Liver (tissue), 9 donors: ENCODE measurements around the gene UBE3A. TPM values are rescaled to one million over a fixed set of nuclear protein-coding genes. Genes with fewer than 3 reads are reported as not detected.
A peak's percentile ranks its signal among the peaks of the same experiment; 100 is the strongest.

Experiments
- DNase-seq: peaks from one replicate; pipeline ENCODE4 v3.0.0-alpha.2; 2017; ENCODE audit warnings: low spot score
- H3K27ac ChIP-seq, 2 donors: one replicate each; pipeline ENCODE4 v1.7.0; 2013; ENCODE audit warnings: inconsistent platforms in 2 of 2, low read length in 2 of 2, control low read depth in 1 of 2, low read depth in 1 of 2, mild to moderate bottlenecking in 1 of 2
- H3K27me3 ChIP-seq, 4 donors: one replicate each; pipeline versions ENCODE4 v1.6.1 to v1.7.0; 2013; ENCODE audit warnings: low read length in 3 of 4, inconsistent platforms in 1 of 4, mild to moderate bottlenecking in 1 of 4, moderate library complexity in 1 of 4; ENCODE audit not compliant: control insufficient read depth in 4 of 4, insufficient read depth in 4 of 4
- H3K36me3 ChIP-seq, 4 donors: one replicate each; pipeline versions ENCODE4 v1.6.1 to v1.7.0; 2013; ENCODE audit warnings: low read length in 3 of 4, mild to moderate bottlenecking in 3 of 4, low read depth in 1 of 4, moderate library complexity in 1 of 4; ENCODE audit not compliant: control insufficient read depth in 4 of 4, insufficient read depth in 3 of 4
- H3K4me1 ChIP-seq, 4 donors: one replicate each; pipeline versions ENCODE4 v1.6.1 to v1.7.0; 2013; ENCODE audit warnings: low read length in 3 of 4, mild to moderate bottlenecking in 3 of 4, moderate library complexity in 1 of 4; ENCODE audit not compliant: control insufficient read depth in 4 of 4, insufficient read depth in 4 of 4
- H3K4me3 ChIP-seq, 3 donors: one replicate each; pipeline versions ENCODE4 v1.6.1 to v1.7.0; 2013; ENCODE audit warnings: low read length in 3 of 3, control low read depth in 1 of 3, low read depth in 1 of 3, mild to moderate bottlenecking in 1 of 3
- H3K9ac ChIP-seq, 2 donors: one replicate each; pipeline ENCODE4 v1.7.0; 2013; ENCODE audit warnings: low read length in 2 of 2, mild to moderate bottlenecking in 2 of 2, moderate library complexity in 2 of 2, control low read depth in 1 of 2, low read depth in 1 of 2
- H3K9me3 ChIP-seq, 4 donors: one replicate each; pipeline versions ENCODE4 v1.6.1 to v1.7.0; 2013; ENCODE audit warnings: low read length in 3 of 4; ENCODE audit not compliant: control insufficient read depth in 4 of 4
- ATF3 ChIP-seq: IDR thresholded peaks from 2 replicates; pipeline ENCODE4 v1.6.1; 2016; ENCODE audit warnings: antibody characterized with exemption
- CTCF ChIP-seq: fragments of 150-350 bp; IDR thresholded peaks from 2 replicates; pipeline ENCODE4 v1.5.1; 2017; ENCODE audit warnings: improper control_type of control experiment, low read depth, low read length; ENCODE audit not compliant: missing input control
- EGR1 ChIP-seq, 2 donors: IDR thresholded peaks; 2 replicates each; pipeline ENCODE4 v1.6.1; 2016 to 2018; ENCODE audit warnings: antibody characterized with exemption in 2 of 2, low read depth in 2 of 2
- FOXA1 ChIP-seq: IDR thresholded peaks from 2 replicates; pipeline ENCODE4 v1.6.1; 2016; ENCODE audit warnings: antibody characterized with exemption
- FOXA2 ChIP-seq: IDR thresholded peaks from 2 replicates; pipeline ENCODE4 v1.6.1; 2016; ENCODE audit warnings: antibody characterized with exemption
- GABPA ChIP-seq, 2 donors: IDR thresholded peaks in 1 of 2; conservative IDR thresholded peaks in 1 of 2; 2 replicates each; pipeline ENCODE4 v1.6.1; 2016; ENCODE audit warnings: antibody characterized with exemption in 2 of 2, mild to moderate bottlenecking in 1 of 2, moderate library complexity in 1 of 2
- HNF4A ChIP-seq, 2 donors: conservative IDR thresholded peaks; 2 replicates each; pipeline ENCODE4 v1.6.1; 2016; ENCODE audit warnings: antibody characterized with exemption in 2 of 2, mild to moderate bottlenecking in 2 of 2
- HNF4G ChIP-seq: IDR thresholded peaks from 2 replicates; pipeline ENCODE4 v1.6.1; 2016; ENCODE audit warnings: antibody characterized with exemption
- JUND ChIP-seq, 2 donors: IDR thresholded peaks; 2 replicates each; pipeline ENCODE4 v1.6.1; 2016; ENCODE audit warnings: antibody characterized with exemption in 2 of 2
- MAX ChIP-seq: IDR thresholded peaks from 2 replicates; pipeline ENCODE4 v1.6.1; 2016; ENCODE audit warnings: antibody characterized with exemption
- NR2F2 ChIP-seq: IDR thresholded peaks from 2 replicates; pipeline ENCODE4 v1.6.1; 2016; ENCODE audit warnings: antibody characterized with exemption
- RAD21 ChIP-seq, 2 donors: IDR thresholded peaks; 2 replicates each; pipeline ENCODE4 v1.6.1; 2016; ENCODE audit warnings: antibody characterized with exemption in 2 of 2, mild to moderate bottlenecking in 2 of 2
- REST ChIP-seq: IDR thresholded peaks from 2 replicates; pipeline ENCODE4 v1.6.1; 2016; ENCODE audit warnings: antibody characterized with exemption, mild to moderate bottlenecking
- RXRA ChIP-seq, 2 donors: IDR thresholded peaks; 2 replicates each; pipeline ENCODE4 v1.6.1; 2017 to 2018; ENCODE audit warnings: antibody characterized with exemption in 2 of 2, mild to moderate bottlenecking in 1 of 2
- SP1 ChIP-seq: IDR thresholded peaks from 2 replicates; pipeline ENCODE4 v1.6.1; 2018; ENCODE audit warnings: antibody characterized with exemption, mild to moderate bottlenecking
- TAF1 ChIP-seq: conservative IDR thresholded peaks from 2 replicates; pipeline ENCODE4 v1.6.1; 2016; ENCODE audit warnings: antibody characterized with exemption, mild to moderate bottlenecking
- YY1 ChIP-seq: IDR thresholded peaks from 2 replicates; pipeline ENCODE4 v1.6.1; 2016; ENCODE audit warnings: antibody characterized with exemption, mild to moderate bottlenecking
- ZBTB33 ChIP-seq: IDR thresholded peaks from 2 replicates; pipeline ENCODE4 v1.6.1; 2016; ENCODE audit warnings: antibody characterized with exemption
- polyA plus RNA-seq, 2 donors: library from polyadenylated mRNA; stranded (reverse) in 1 of 2; unstranded in 1 of 2; fragments of 200-250 nt in 1 of 2; fragments of >200 nt in 1 of 2; fragmentation: Nextera tagmentation in 1 of 2; extraction: Ambion mirVana in 1 of 2; gene quantifications; one replicate each; pipeline versions ENCODE4 v1.2.1 to v1.2.3, GENCODE V29; 2013 to 2015
- total RNA-seq, 2 donors: library from RNA; depleted of rRNA; stranded (reverse); fragments of >200 nt; gene quantifications; one replicate each; pipeline ENCODE4 v1.2.3, GENCODE V29; 2014
- donor health status: healthy.
- donor health status: healthy.
- donor health status: healthy.
- donor health status: healthy.
- donor health status: healthy.

UBE3A gene
- total and polyA plus RNA-seq, 4 donors: 12.9 to 58.4 (median 38.2) TPM

- DNase-seq: no peak
- no peaks in the 10 kb centered on the region for H3K27me3 ChIP-seq
- peak overlapping the region in 1 of 2 donors; percentile 48 for H3K27ac ChIP-seq
- peak overlapping the region; percentile 3 to 87 for H3K9ac ChIP-seq
- H3K36me3 ChIP-seq: no peaks in the 10 kb centered on the region
- peak; percentile 30 for TF ChIP-seq SP1
- no peak for TF ChIP-seq GABPA (IDR thresholded peaks at IDR 0.05 in 1 of 2, conservative IDR thresholded peaks at IDR 0.05 in 1 of 2)
- no peak for TF ChIP-seq ZBTB33
- no peak for TF ChIP-seq FOXA1
- no peak for TF ChIP-seq ATF3
- TF ChIP-seq NR2F2: no peak
- no peak for TF ChIP-seq CTCF
- TF ChIP-seq HNF4A (conservative IDR thresholded peaks at IDR 0.05): peak; percentile 73 to 83
- TF ChIP-seq EGR1 (IDR thresholded peaks at IDR 0.05; ENCODE audit: low read depth in 2 of 2): no peak
- TF ChIP-seq MAX: no peak
- no peak for TF ChIP-seq TAF1
- TF ChIP-seq RAD21 (IDR thresholded peaks at IDR 0.05): peak in 1 of 2 donors; percentile 18
- TF ChIP-seq JUND (IDR thresholded peaks at IDR 0.05): peak in 1 of 2 donors; percentile 28
- TF ChIP-seq FOXA2: peak; percentile 53
- TF ChIP-seq YY1: peak; percentile 21
- no peak for TF ChIP-seq HNF4G
- peak; percentile 21 for TF ChIP-seq REST
- TF ChIP-seq RXRA (IDR thresholded peaks at IDR 0.05): peak; percentile 15 to 61
- H3K9me3 ChIP-seq: no peaks in the 10 kb centered on the region
- peak overlapping the region in 2 of 3 donors; percentile 34 to 82 for H3K4me3 ChIP-seq
- peaks cover 3 to 41% (median 23%) of the 10 kb centered on the region in 4 donors for H3K4me1 ChIP-seq
Observed at GRCh38 chr15:25436707-25437106, 2.1 kb downstream of the UBE3A start.
